ENCODE measurements around the gene ADAM10.

The ADAM10 gene

GRCh38 chr15:58752716-58753115 is 3.2 kb upstream of the ADAM10 start:
- DNase-seq, result no peak

GRCh38 chr15:58748852-58749531 is 515 bp downstream of the ADAM10 start:
- DNase-seq, result no peak

GRCh38 chr15:58748040-58748851 is 1.3 kb downstream of the ADAM10 start:
- DNase-seq, result no peak

- DNase-seq, result no peak
Measured at GRCh38 chr15:58746174-58746573, 3.3 kb downstream of the ADAM10 start.

GRCh38 chr15:58742819-58743502 is 6.5 kb downstream of the ADAM10 start:
- no peak for DNase-seq

GRCh38 chr15:58742022-58742813 is 7.3 kb downstream of the ADAM10 start:
- DNase-seq, result no peak

- DNase-seq, result no peak
Measured at GRCh38 chr15:58741032-58741431, 8.5 kb downstream of the ADAM10 start.

- DNase-seq, result no peak
Measured at GRCh38 chr15:58740436-58740835, 9.1 kb downstream of the ADAM10 start.

- DNase-seq, result no peak
Measured at GRCh38 chr15:58738046-58738707, 11.3 kb downstream of the ADAM10 start.

- no peak for DNase-seq
Measured at GRCh38 chr15:58737298-58737697, 12.2 kb downstream of the ADAM10 start.

- DNase-seq, result no peak
Measured at GRCh38 chr15:58736018-58736643, 13.4 kb downstream of the ADAM10 start.

- DNase-seq, result no peak
Measured at GRCh38 chr15:58734859-58735258, 14.6 kb downstream of the ADAM10 start.

GRCh38 chr15:58732625-58733363 is 16.7 kb downstream of the ADAM10 start:
- DNase-seq, result no peak

- DNase-seq, result no peak
Measured at GRCh38 chr15:58731756-58732535, 17.6 kb downstream of the ADAM10 start.

GRCh38 chr15:58726867-58727266 is 22.6 kb downstream of the ADAM10 start:
- no peak for DNase-seq

GRCh38 chr15:58724466-58724865 is 25.0 kb downstream of the ADAM10 start:
- DNase-seq, result no peak

GRCh38 chr15:58717357-58717756 is 32.1 kb downstream of the ADAM10 start:
- no peak for DNase-seq

- no peak for DNase-seq
Measured at GRCh38 chr15:58716027-58716426, 33.5 kb downstream of the ADAM10 start.

GRCh38 chr15:58715266-58715917 is 34.1 kb downstream of the ADAM10 start:
- no peak for DNase-seq

GRCh38 chr15:58710701-58711100 is 38.8 kb downstream of the ADAM10 start:
- DNase-seq, result no peak

Measured in NCI-H510A treated with DMSO at 0.1 percent for 48 hours (cell line).